Kidney epithelial cell (primary cell): ENCODE data around the gene RALGAPB. TPM values are rescaled to one million over a fixed set of nuclear protein-coding genes. Genes with fewer than 3 reads are reported as not detected.

Source experiments
- DNase-seq: peaks from one replicate; pipeline ENCODE4 v3.0.0-alpha.2; 2010; ENCODE audit warnings: low read depth
- H3K27me3 ChIP-seq: 2 replicates; pipeline ENCODE4 v1.6.0; 2011; ENCODE audit warnings: low read length; ENCODE audit not compliant: control insufficient read depth, insufficient read depth
- H3K36me3 ChIP-seq: 2 replicates; pipeline ENCODE4 v1.5.1; 2011; ENCODE audit warnings: low read length; ENCODE audit not compliant: control insufficient read depth, insufficient read depth
- H3K4me3 ChIP-seq: 2 replicates; pipeline ENCODE4 v1.5.1; 2011; ENCODE audit warnings: low read depth, mild to moderate bottlenecking, control low read depth, low read length
- CTCF ChIP-seq: IDR thresholded peaks from 2 replicates; pipeline ENCODE4 v1.5.1; 2011; ENCODE audit warnings: mild to moderate bottlenecking, moderate library complexity, low read length, control low read depth, inconsistent platforms; ENCODE audit not compliant: insufficient read depth, poor library complexity, severe bottlenecking
- total RNA-seq: library from RNA; depleted of rRNA; stranded (reverse); fragments of >200 nt; gene quantifications from 2 replicates; pipeline ENCODE4 v1.2.3, GENCODE V29; 2015

RALGAPB gene
- total RNA-seq, 1 donor from 2014 or later = 35.1 TPM

DNA sequence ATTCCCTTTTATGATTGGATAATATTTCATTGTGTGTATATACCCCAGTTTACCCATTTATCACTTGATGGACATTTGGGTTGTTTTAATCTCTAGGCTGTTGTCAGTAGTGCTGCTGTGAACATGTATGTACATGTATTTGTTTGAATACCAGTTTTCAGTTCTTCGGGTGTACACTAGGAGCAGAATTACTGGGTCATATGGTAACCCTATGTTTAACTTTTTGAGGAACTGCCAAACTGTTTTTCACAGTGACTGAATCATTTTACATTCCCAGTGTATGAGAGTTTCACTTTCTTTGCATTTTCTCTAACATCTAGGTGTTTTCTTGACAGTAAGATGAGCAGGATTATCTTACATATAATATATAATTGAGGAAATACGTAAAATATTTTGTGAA lies 63.7 kb downstream of the RALGAPB start:
- Histone ChIP-seq H3K4me3 (no peak overlapping the region), H3K36me3 (peaks cover 1% of the 10 kb centered on the region), H3K27me3 (no peaks in the 10 kb centered on the region)
- no peak for TF ChIP-seq CTCF
- DNase-seq = no peak

- Histone ChIP-seq H3K36me3 (peaks cover 1% of the 10 kb centered on the region), H3K27me3 (no peaks in the 10 kb centered on the region), H3K4me3 (no peak overlapping the region)
- no peak for DNase-seq
- no peak for TF ChIP-seq CTCF
These were observed 64.5 kb downstream of the RALGAPB start for GRCh38 chr20:38537176-38537575.

DNA sequence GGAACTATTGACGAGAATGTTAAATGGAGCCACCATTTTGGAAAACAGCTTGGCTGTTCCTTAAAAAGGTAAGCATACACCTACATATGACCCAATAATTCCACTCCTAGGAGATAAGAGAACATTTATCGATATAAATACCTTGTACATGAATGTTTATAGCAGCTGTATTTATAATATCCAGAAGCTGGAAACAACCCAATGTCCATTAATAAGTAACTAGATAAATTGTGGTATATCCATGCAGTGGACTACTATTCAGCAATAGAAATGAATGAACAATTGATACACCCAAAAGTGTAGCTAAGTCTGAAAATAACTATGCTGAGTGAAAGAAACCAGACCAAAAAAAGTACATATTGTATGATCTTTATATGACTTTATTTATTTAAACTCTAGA lies 66.1 kb downstream of the RALGAPB start:
- Histone ChIP-seq H3K36me3 (peaks cover 1% of the 10 kb centered on the region), H3K4me3 (no peak overlapping the region), H3K27me3 (no peaks in the 10 kb centered on the region)
- DNase-seq = no peak
- TF ChIP-seq CTCF = no peak

DNA sequence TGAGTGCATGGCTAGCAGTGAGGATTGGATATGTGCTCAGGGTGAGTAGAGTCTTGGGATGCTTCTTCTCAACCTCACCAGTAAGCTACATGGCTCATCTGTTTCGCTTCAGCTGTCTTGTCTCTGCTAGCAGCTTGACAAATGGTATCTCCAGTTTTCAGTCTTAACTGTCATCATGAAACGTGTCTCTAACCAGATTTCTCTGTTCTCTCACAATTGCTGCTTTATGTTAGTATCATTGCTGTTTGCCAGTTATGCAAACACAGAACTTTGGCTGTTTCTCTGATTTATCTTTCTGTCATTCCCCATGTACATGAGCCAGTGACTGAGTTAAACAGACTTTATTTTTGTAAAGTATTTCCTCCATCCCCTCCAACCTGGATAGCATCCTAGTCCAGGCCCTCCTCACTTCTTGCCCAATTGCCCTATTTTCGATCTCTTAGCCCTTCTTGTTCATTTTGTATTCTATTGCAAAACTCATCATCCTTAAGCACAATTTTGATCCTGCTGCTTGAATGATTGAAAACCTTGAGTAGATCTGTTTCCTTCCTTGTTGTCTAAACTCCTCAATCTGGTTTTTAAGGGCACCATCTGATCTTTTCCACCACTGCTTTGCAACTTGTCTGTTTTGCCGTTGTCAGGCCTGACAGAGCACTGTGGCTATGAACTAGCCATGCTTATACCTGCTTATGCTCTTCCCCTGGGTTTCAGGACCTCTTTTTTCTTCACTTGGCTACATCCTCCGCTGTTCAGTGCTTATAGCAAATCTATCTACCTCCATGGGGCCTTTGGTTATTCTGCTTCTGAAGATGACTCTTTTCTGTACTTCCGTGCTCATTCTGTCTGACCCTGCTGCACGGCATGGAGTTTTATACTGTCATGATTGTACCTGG lies 70.6 kb downstream of the RALGAPB start:
- Histone ChIP-seq H3K27me3 (no peaks in the 10 kb centered on the region), H3K4me3 (no peak overlapping the region), H3K36me3 (peaks cover 1% of the 10 kb centered on the region)
- no peak for DNase-seq
- TF ChIP-seq CTCF = no peak

GRCh38 chr20:38545771-38546170 lies 73.1 kb downstream of the RALGAPB start:
- H3K4me3 ChIP-seq = no peak overlapping the region
- no peaks in the 10 kb centered on the region for H3K27me3 ChIP-seq
- TF ChIP-seq CTCF = no peak
- H3K36me3 ChIP-seq = no peaks in the 10 kb centered on the region
- no peak for DNase-seq
